ENCODE data around the gene CD82. TPM values are rescaled to one million over a fixed set of nuclear protein-coding genes. Genes with fewer than 3 reads are reported as not detected.

CD82 gene
- 30.7 and 46.0 TPM in 2 replicates for total RNA-seq (2021)
- percentile 33 among the genes with signal in this experiment for Bru-seq, nascent RNA
- percentile 35 among the genes with signal in this experiment for BruChase-seq, experiment 1, labeled RNA remaining after a 2-hour chase
- BruChase-seq, experiment 2, labeled RNA remaining after a 6-hour chase: percentile 33 among the genes with signal in this experiment
- long read RNA-seq, transcript CD82-201 (10 exons, 2,289 nt): major isoform, 12 of 15 reads
- long read RNA-seq, partial matches to known transcripts: 2 of 15 reads
- long read RNA-seq, other reads (novel, unspliced or antisense): 1 of 15 reads

GRCh38 chr11:44565211-44565952 is at the start of gene CD82:
Gene CD82, plus strand, starts transcription at chr11:44565663. Its CDS starts 29,000 bp downstream, at chr11:44594663.
- peak; percentile 93 to 100 for DNase-seq
- no TSS peak for BruUV-seq (replicated peaks)
- Histone ChIP-seq H3K4me2 (peak within 1 kb of the TSS; percentile 81), H3K27ac (peak within 1 kb of the TSS; percentile 75), H4K20me1 (ENCODE audit: insufficient read depth) (0 out of 2 replicates have a peak, but pooled peaks cover 5% of the 10 kb centered on the region), H3K27me3 (ENCODE audit: insufficient read depth, low read depth) (no peaks in the 10 kb centered on the region), H3K4me1 (replicated peaks; ENCODE audit: insufficient read depth) (peaks cover 14% of the 10 kb centered on the region), H3K9me3 (ENCODE audit: insufficient read depth, low read depth) (no peaks in the 10 kb centered on the region), H2AFZ (peak within 1 kb of the TSS; percentile 80), H3K79me2 (ENCODE audit: low read depth) (no peaks in the 10 kb centered on the region), H3K36me3 (ENCODE audit: low read depth) (no peaks in the 10 kb centered on the region), H3K9me2 (ENCODE audit: insufficient read depth) (no peaks in the 10 kb centered on the region), H3K4me3 (peak within 1 kb of the TSS; percentile 58), H3F3A (ENCODE audit: insufficient read depth, low read depth) (peaks cover 10% of the 10 kb centered on the region; the same call in 1 of the 2 replicates)
- TF ChIP-seq CTCF (conservative IDR thresholded peaks at IDR 0.05): peak; percentile 46; the same call in 1 of the 2 replicates
- TF ChIP-seq EZH2 (IDR thresholded peaks at IDR 0.05; ENCODE audit: low read depth): no peak
- ChIA-PET CTCF (interaction anchor here (0.6 to 1.2 kb wide), 4 partner anchors 9 to 538 kb away, joined by 3 to 10 read pairs (median 6); no protein-coding TSS in a partner anchor), POLR2A (ENCODE audit: unreplicated experiment) (interaction anchor here (0.6 to 0.9 kb wide), 3 partner anchors 9 to 684 kb away, joined by 3 to 10 read pairs (median 5); no protein-coding TSS in a partner anchor)
- intact Hi-C loops (cut with micrococcal nuclease; ENCODE audit: unreplicated experiment): loop anchor here (1.0 to 10.0 kb wide), 2 partner anchors 19 to 641 kb away; no protein-coding TSS in a partner anchor

GRCh38 chr11:44516688-44517507 is 48.6 kb upstream of the CD82 start:
- peaks cover 32% of the 10 kb centered on the region for H3K27me3 ChIP-seq (ENCODE audit: insufficient read depth, low read depth)
- TF ChIP-seq EZH2 (IDR thresholded peaks at IDR 0.05; ENCODE audit: low read depth): no peak
- TF ChIP-seq CTCF (conservative IDR thresholded peaks at IDR 0.05): no peak
- H3K9me2 ChIP-seq (ENCODE audit: insufficient read depth): no peaks in the 10 kb centered on the region
- DNase-seq: no peak
- ChIA-PET POLR2A (ENCODE audit: unreplicated experiment) (no interaction called here), CTCF (no interaction called here)
- H3K9me3 ChIP-seq (ENCODE audit: insufficient read depth, low read depth): no peaks in the 10 kb centered on the region
- no peaks in the 10 kb centered on the region for H4K20me1 ChIP-seq (ENCODE audit: insufficient read depth)
- H3K79me2 ChIP-seq (ENCODE audit: low read depth): no peaks in the 10 kb centered on the region
- BruUV-seq (replicated peaks): no TSS peak
- H3K27ac ChIP-seq: no peak overlapping the region
- no peaks in the 10 kb centered on the region for H3K4me1 ChIP-seq (replicated peaks; ENCODE audit: insufficient read depth)
- intact Hi-C loops (cut with micrococcal nuclease; ENCODE audit: unreplicated experiment): no loop called here
- no peak overlapping the region for H2AFZ ChIP-seq
- no peak overlapping the region for H3K4me3 ChIP-seq
- H3K36me3 ChIP-seq (ENCODE audit: low read depth): no peaks in the 10 kb centered on the region
- H3K4me2 ChIP-seq: no peak overlapping the region
- H3F3A ChIP-seq (ENCODE audit: insufficient read depth, low read depth): no peaks in the 10 kb centered on the region

GRCh38 chr11:44517541-44517940 is 47.9 kb upstream of the CD82 start:
- DNase-seq: no peak
- H4K20me1 ChIP-seq (ENCODE audit: insufficient read depth): no peaks in the 10 kb centered on the region
- no peaks in the 10 kb centered on the region for H3K36me3 ChIP-seq (ENCODE audit: low read depth)
- ChIA-PET POLR2A (ENCODE audit: unreplicated experiment) (no interaction called here), CTCF (no interaction called here)
- no peaks in the 10 kb centered on the region for H3K9me3 ChIP-seq (ENCODE audit: insufficient read depth, low read depth)
- intact Hi-C loops (cut with micrococcal nuclease; ENCODE audit: unreplicated experiment): no loop called here
- H3K27ac ChIP-seq: no peak overlapping the region
- H3K4me2 ChIP-seq: no peak overlapping the region
- peaks cover 31% of the 10 kb centered on the region for H3K27me3 ChIP-seq (ENCODE audit: insufficient read depth, low read depth)
- H3K4me3 ChIP-seq: no peak overlapping the region
- no peak overlapping the region for H2AFZ ChIP-seq
- BruUV-seq (replicated peaks): no TSS peak
- no peaks in the 10 kb centered on the region for H3K9me2 ChIP-seq (ENCODE audit: insufficient read depth)
- no peak for TF ChIP-seq CTCF (conservative IDR thresholded peaks at IDR 0.05)
- no peak for TF ChIP-seq EZH2 (IDR thresholded peaks at IDR 0.05; ENCODE audit: low read depth)
- no peaks in the 10 kb centered on the region for H3F3A ChIP-seq (ENCODE audit: insufficient read depth, low read depth)
- H3K79me2 ChIP-seq (ENCODE audit: low read depth): no peaks in the 10 kb centered on the region
- H3K4me1 ChIP-seq (replicated peaks; ENCODE audit: insufficient read depth): no peaks in the 10 kb centered on the region
